Right lobe of liver (tissue), 4 donors: ENCODE data around the gene ZNF570.

Experiments used
- POLR2A ChIP-seq: fragments of 450-650 bp; IDR thresholded peaks from one replicate; pipeline ENCODE4 v1.6.1; 2017; ENCODE audit warnings: antibody characterized with exemption, mild to moderate bottlenecking
- TF ChIP-seq, protein P1 (sequence below), 4 donors: fragments of 200-600 bp in 3 of 4; fragments of 450-650 bp in 1 of 4; IDR thresholded peaks; one replicate each; pipeline versions ENCODE4 v1.5.1 to v1.8.0; 2016 to 2022; ENCODE audit warnings: antibody characterized with exemption in 4 of 4, mild to moderate bottlenecking in 2 of 4
- donor health status: DM: no; HTN: no; CAD: no.
- donor health status: DM: no; HTN: no; CAD: no.
- donor health status: DM: no; HTN: yes; CAD: no.

- TF ChIP-seq, protein P1, sequence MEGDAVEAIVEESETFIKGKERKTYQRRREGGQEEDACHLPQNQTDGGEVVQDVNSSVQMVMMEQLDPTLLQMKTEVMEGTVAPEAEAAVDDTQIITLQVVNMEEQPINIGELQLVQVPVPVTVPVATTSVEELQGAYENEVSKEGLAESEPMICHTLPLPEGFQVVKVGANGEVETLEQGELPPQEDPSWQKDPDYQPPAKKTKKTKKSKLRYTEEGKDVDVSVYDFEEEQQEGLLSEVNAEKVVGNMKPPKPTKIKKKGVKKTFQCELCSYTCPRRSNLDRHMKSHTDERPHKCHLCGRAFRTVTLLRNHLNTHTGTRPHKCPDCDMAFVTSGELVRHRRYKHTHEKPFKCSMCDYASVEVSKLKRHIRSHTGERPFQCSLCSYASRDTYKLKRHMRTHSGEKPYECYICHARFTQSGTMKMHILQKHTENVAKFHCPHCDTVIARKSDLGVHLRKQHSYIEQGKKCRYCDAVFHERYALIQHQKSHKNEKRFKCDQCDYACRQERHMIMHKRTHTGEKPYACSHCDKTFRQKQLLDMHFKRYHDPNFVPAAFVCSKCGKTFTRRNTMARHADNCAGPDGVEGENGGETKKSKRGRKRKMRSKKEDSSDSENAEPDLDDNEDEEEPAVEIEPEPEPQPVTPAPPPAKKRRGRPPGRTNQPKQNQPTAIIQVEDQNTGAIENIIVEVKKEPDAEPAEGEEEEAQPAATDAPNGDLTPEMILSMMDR (IDR thresholded peaks at IDR 0.05), result no peak
- no peak for TF ChIP-seq POLR2A
These were observed 23.1 kb downstream of the ZNF570 start for GRCh38 chr19:37492213-37492612.
